Gastrocnemius medialis (tissue), 4 donors: ENCODE results near the gene SLCO4A1. TPM values are rescaled to one million over a fixed set of nuclear protein-coding genes. Genes with fewer than 3 reads are reported as not detected.

Source experiments
- ATAC-seq, 2 donors: fragments of 150-250 bp; one replicate each; pipeline ENCODE4 v1.9.1; 2016
- DNase-seq, 2 donors: peaks; one replicate each; pipeline ENCODE4 v3.0.0-alpha.2; 2019
- H3K27ac ChIP-seq, 4 donors: fragments of 200-600 bp; sonication (generic); 1 replicate in 1 of 4; 2 replicates in 3 of 4; pipeline ENCODE4 v1.5.1; 2016 to 2018; ENCODE audit warnings: mild to moderate bottlenecking in 2 of 4, moderate library complexity in 1 of 4
- H3K27me3 ChIP-seq, 3 donors: fragments of 200-600 bp; sonication (generic) in 2 of 3; 1 replicate in 1 of 3; 2 replicates in 2 of 3; pipeline versions ENCODE4 v1.5.1 to v1.6.0; 2016 to 2019; ENCODE audit warnings: mild to moderate bottlenecking in 1 of 3, moderate library complexity in 1 of 3
- H3K36me3 ChIP-seq, 2 donors: fragments of 200-600 bp; sonication (generic) in 1 of 2; one replicate each; pipeline ENCODE4 v1.5.1; 2017 to 2018
- H3K4me1 ChIP-seq, 2 donors: fragments of 200-600 bp; sonication (generic) in 1 of 2; one replicate each; pipeline ENCODE4 v1.5.1; 2016 to 2017; ENCODE audit warnings: mild to moderate bottlenecking in 2 of 2
- H3K4me3 ChIP-seq, 4 donors: fragments of 200-600 bp; sonication (generic) in 3 of 4; 1 replicate in 1 of 4; 2 replicates in 3 of 4; pipeline ENCODE4 v1.5.1; 2016 to 2019; ENCODE audit warnings: mild to moderate bottlenecking in 2 of 4
- H3K9me3 ChIP-seq, 3 donors: fragments of 200-600 bp; sonication (generic) in 2 of 3; 1 replicate in 1 of 3; 2 replicates in 2 of 3; pipeline ENCODE4 v1.5.1; 2016 to 2019
- POLR2A ChIP-seq, 2 donors: fragments of 450-650 bp; IDR thresholded peaks; one replicate each; pipeline ENCODE4 v1.6.1; 2017; ENCODE audit warnings: antibody characterized with exemption in 2 of 2, mild to moderate bottlenecking in 2 of 2, moderate library complexity in 2 of 2
- in situ Hi-C, 4 donors: fragments of 200-750 bp; cut with MboI; loops; one replicate each; pipeline versions ENCODE4 v1.15.0 to v1.8.0; 2017; ENCODE audit warnings: low sequenced_read_pairs in 4 of 4
- intact Hi-C: fragments of 100-400 bp; cut with DNase I; formaldehyde crosslinking; loops from one replicate; pipeline ENCODE4 v1.15.1; 2023; ENCODE audit warnings: low total_unique reads
- total RNA-seq, 4 donors: library from RNA; depleted of rRNA; stranded (reverse); fragments of >200 nt; gene quantifications; one replicate each; pipeline versions ENCODE4 v1.1.0 to v1.2.3, GENCODE V29; 2016
- TF ChIP-seq, protein P1 (sequence below), 5 experiments: fragments of 450-650 bp in 3 of 5; fragments of 200-600 bp in 2 of 5; sonication (generic) in 2 of 5; IDR thresholded peaks in 4 of 5; conservative IDR thresholded peaks in 1 of 5; 1 replicate in 4 of 5; 2 replicates in 1 of 5; pipeline ENCODE4 v1.5.1; 2016 to 2019; ENCODE audit warnings: antibody characterized with exemption in 5 of 5, mild to moderate bottlenecking in 3 of 5, moderate library complexity in 3 of 5

SLCO4A1 gene
- total RNA-seq, 4 donors from 2014 or later, result 20.4 to 26.9 (median 21.8) TPM

DNA sequence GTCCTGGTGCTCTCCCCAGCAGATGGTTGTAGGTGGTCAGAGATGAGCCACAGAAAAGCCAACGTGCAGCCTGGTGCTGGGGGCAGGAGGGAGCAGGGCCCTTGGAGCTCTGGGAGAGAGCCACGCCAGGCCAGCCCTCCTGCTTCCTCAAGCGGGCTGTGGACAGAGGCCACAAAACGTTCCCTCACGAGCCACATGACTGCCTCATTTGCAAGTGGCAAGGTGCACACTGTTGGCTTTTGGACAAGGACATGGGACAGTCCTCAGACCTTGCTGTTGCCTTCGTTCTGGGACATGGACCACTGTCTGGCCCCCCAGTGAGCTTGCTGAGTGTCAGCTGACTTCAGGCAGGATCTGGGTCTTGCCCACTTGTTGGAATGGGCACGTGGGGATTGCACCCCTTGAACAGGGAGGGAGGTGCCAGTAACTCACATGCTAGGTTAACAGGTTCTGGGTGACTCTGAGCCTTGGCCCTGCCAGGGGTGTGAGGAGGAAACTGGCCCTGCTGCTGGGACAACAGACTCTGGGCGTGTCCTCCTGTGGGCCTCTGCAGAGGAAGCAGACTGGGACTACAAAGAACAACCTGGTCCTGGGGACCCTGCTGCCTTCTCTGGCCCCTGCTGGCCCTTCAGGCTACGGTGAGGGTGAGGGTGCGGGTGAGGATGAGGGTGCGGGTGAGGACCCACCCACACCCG, 2.6 kb downstream of the SLCO4A1 start:
- in situ Hi-C loops, result no loop called here
- TF ChIP-seq, protein P1, sequence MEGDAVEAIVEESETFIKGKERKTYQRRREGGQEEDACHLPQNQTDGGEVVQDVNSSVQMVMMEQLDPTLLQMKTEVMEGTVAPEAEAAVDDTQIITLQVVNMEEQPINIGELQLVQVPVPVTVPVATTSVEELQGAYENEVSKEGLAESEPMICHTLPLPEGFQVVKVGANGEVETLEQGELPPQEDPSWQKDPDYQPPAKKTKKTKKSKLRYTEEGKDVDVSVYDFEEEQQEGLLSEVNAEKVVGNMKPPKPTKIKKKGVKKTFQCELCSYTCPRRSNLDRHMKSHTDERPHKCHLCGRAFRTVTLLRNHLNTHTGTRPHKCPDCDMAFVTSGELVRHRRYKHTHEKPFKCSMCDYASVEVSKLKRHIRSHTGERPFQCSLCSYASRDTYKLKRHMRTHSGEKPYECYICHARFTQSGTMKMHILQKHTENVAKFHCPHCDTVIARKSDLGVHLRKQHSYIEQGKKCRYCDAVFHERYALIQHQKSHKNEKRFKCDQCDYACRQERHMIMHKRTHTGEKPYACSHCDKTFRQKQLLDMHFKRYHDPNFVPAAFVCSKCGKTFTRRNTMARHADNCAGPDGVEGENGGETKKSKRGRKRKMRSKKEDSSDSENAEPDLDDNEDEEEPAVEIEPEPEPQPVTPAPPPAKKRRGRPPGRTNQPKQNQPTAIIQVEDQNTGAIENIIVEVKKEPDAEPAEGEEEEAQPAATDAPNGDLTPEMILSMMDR (IDR thresholded peaks at IDR 0.05 in 4 of 5, conservative IDR thresholded peaks at IDR 0.05 in 1 of 5), result no peak
- TF ChIP-seq POLR2A (IDR thresholded peaks at IDR 0.05), result peak in 1 of 2 donors; percentile 14
- DNase-seq (no peak), ATAC-seq (no peak)
- peak overlapping the region; percentile 29 to 72 (median 68) for H3K4me3 ChIP-seq
- H3K4me1 ChIP-seq, result peaks cover 34 to 53% of the 10 kb centered on the region in 2 donors
- peaks cover 8 to 12% (median 9%) of the 10 kb centered on the region in 3 donors for H3K27me3 ChIP-seq
- intact Hi-C loops, result loop anchor here (5.0 to 10.0 kb wide), 2 partner anchors 88 to 500 kb away; partner anchors contain the start of genes PSMA7 and SS18L1
- peak overlapping the region; percentile 50 to 95 (median 91) for H3K27ac ChIP-seq
- no peaks in the 10 kb centered on the region for H3K36me3 ChIP-seq
- H3K9me3 ChIP-seq, result no peaks in the 10 kb centered on the region

- H3K4me3 ChIP-seq, result peak overlapping the region in 2 of 4 donors; percentile 66 to 69
- H3K27me3 ChIP-seq, result peaks cover 8 to 12% (median 9%) of the 10 kb centered on the region in 3 donors
- ATAC-seq (no peak), DNase-seq (no peak)
- no peaks in the 10 kb centered on the region for H3K36me3 ChIP-seq
- H3K4me1 ChIP-seq, result peaks cover 34 to 53% of the 10 kb centered on the region in 2 donors
- H3K9me3 ChIP-seq, result no peaks in the 10 kb centered on the region
- TF ChIP-seq, protein P1 (IDR thresholded peaks at IDR 0.05 in 4 of 5, conservative IDR thresholded peaks at IDR 0.05 in 1 of 5), result no peak
- no peak for TF ChIP-seq POLR2A (IDR thresholded peaks at IDR 0.05)
- peak overlapping the region; percentile 87 to 95 (median 94) for H3K27ac ChIP-seq
- in situ Hi-C loops, result no loop called here
- intact Hi-C loops, result loop anchor here (5.0 to 10.0 kb wide), 2 partner anchors 88 to 501 kb away; partner anchors contain the start of genes PSMA7 and SS18L1
Observed at GRCh38 chr20:62645613-62646012, 3.3 kb downstream of the SLCO4A1 start.

GRCh38 chr20:62646851-62647520, 4.7 kb downstream of the SLCO4A1 start:
- Histone ChIP-seq H3K27ac (peak overlapping the region; percentile 87 to 95 (median 94)), H3K4me3 (peak overlapping the region; percentile 15 to 38 (median 19)), H3K36me3 (no peaks in the 10 kb centered on the region), H3K9me3 (no peaks in the 10 kb centered on the region), H3K27me3 (peaks cover 0 to 9% (median 0%) of the 10 kb centered on the region in 3 donors), H3K4me1 (peaks cover 44 to 49% of the 10 kb centered on the region in 2 donors)
- in situ Hi-C loops, result no loop called here
- intact Hi-C loops, result loop anchor here (5.0 to 10.0 kb wide), 2 partner anchors 90 to 502 kb away; partner anchors contain the start of genes PSMA7 and SS18L1
- peak; percentile 57 to 80 for DNase-seq
- peak in 1 of 2 donors; percentile 31 for ATAC-seq
- TF ChIP-seq, protein P1 (IDR thresholded peaks at IDR 0.05 in 4 of 5, conservative IDR thresholded peaks at IDR 0.05 in 1 of 5), result no peak
- TF ChIP-seq POLR2A (IDR thresholded peaks at IDR 0.05), result no peak

GRCh38 chr20:62647521-62648317, 5.4 kb downstream of the SLCO4A1 start:
- in situ Hi-C loops, result no loop called here
- intact Hi-C loops, result loop anchor here (5.0 to 10.0 kb wide), 2 partner anchors 90 to 503 kb away; partner anchors contain the start of genes PSMA7 and SS18L1
- DNase-seq (peak; percentile 80 to 92), ATAC-seq (peak; percentile 45 to 55)
- Histone ChIP-seq H3K36me3 (no peaks in the 10 kb centered on the region), H3K4me1 (peaks cover 49 to 50% of the 10 kb centered on the region in 2 donors), H3K27ac (peak overlapping the region; percentile 87 to 95 (median 94)), H3K27me3 (peaks cover 0 to 7% (median 0%) of the 10 kb centered on the region in 3 donors), H3K9me3 (no peaks in the 10 kb centered on the region), H3K4me3 (peak overlapping the region; percentile 15 to 38 (median 19))
- TF ChIP-seq, protein P1 (IDR thresholded peaks at IDR 0.05 in 4 of 5, conservative IDR thresholded peaks at IDR 0.05 in 1 of 5), result peak in 1 of 5 experiments; percentile 19
- TF ChIP-seq POLR2A (IDR thresholded peaks at IDR 0.05), result peak; percentile 53 to 54
